ENCODE results near the gene ATP6V0D1. TPM values are rescaled to one million over a fixed set of nuclear protein-coding genes. Genes with fewer than 3 reads are reported as not detected.
"Not testable (repeated sequence)": the region's sequence is repeated elsewhere in the genome, so short reads cannot be mapped to it uniquely, and the experiment has no call there.

ATP6V0D1 gene
- total RNA-seq, 2 donors from 2014 or later: 76.4 to 87.5 TPM

DNA sequence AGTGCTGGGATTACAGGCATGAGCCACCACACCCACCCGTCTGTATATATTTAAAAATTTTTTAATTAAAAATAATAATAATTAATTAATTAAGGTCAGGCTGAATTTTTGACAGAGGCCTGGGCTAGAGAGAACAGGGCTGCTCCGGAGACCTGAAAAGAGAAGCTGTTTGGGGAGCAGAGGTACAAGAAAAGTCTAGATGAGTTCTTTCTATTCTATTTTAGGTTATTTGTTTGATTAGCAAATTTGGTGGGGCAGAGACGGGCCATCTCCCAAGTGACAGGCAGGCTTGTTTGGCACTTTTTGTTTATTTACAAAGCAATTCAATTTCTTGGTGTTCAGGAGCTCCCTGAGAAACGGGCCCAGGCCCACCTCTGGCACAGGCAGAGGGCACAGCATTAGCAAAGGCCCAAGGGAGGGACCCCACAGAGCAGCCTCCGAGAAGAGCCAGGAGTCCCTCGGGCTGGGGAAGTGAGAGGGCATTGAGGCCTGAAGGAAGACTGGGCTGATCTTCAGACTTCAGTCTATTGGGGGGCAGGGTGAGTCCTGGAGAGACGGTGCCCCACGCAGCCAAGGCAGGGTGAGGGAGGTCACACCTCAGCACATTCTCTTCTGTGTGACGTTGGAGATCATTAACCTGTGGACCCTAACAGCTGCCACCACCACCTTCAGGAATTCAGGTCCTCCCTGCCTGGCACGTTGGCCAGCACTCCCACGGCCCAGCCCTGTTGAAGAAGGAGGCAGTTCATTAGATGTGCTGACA, 36.9 kb upstream of the ATP6V0D1 start:
- Mint-ChIP-seq H3K36me3 (ENCODE audit: low read depth) (no peaks in the 10 kb centered on the region), H3K27ac (no peak overlapping the region), H3K27me3 (no peaks in the 10 kb centered on the region), H3K4me1 (peaks cover 18% of the 10 kb centered on the region), H3K4me3 (no peak overlapping the region)
- no peak for DNase-seq
- H3K9me3 ChIP-seq (ENCODE audit: control insufficient read depth, low read length, poor library complexity, severe bottlenecking): no peaks in the 10 kb centered on the region
- no peak for ATAC-seq

DNA sequence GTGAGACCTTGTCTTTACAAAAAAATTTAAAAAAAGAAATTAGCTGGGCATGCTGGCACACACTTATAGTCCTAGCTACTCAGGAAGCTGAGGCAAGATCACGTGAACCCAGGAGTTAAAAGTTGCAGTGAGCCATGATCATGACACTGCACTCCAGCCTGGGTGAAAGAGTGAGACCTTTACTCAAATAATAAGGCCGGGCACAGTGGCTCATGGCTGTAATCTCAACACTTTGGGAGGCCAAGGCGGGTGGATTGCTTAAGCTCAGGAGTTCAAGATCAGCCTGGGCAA, 36.1 kb upstream of the ATP6V0D1 start:
- Mint-ChIP-seq H3K4me1 (peaks cover 16% of the 10 kb centered on the region), H3K27me3 (no peaks in the 10 kb centered on the region), H3K4me3 (no peak overlapping the region), H3K36me3 (ENCODE audit: low read depth) (no peaks in the 10 kb centered on the region), H3K27ac (no peak overlapping the region)
- no peaks in the 10 kb centered on the region for H3K9me3 ChIP-seq (ENCODE audit: control insufficient read depth, low read length, poor library complexity, severe bottlenecking)
- DNase-seq (no peak), ATAC-seq (no peak)

DNA sequence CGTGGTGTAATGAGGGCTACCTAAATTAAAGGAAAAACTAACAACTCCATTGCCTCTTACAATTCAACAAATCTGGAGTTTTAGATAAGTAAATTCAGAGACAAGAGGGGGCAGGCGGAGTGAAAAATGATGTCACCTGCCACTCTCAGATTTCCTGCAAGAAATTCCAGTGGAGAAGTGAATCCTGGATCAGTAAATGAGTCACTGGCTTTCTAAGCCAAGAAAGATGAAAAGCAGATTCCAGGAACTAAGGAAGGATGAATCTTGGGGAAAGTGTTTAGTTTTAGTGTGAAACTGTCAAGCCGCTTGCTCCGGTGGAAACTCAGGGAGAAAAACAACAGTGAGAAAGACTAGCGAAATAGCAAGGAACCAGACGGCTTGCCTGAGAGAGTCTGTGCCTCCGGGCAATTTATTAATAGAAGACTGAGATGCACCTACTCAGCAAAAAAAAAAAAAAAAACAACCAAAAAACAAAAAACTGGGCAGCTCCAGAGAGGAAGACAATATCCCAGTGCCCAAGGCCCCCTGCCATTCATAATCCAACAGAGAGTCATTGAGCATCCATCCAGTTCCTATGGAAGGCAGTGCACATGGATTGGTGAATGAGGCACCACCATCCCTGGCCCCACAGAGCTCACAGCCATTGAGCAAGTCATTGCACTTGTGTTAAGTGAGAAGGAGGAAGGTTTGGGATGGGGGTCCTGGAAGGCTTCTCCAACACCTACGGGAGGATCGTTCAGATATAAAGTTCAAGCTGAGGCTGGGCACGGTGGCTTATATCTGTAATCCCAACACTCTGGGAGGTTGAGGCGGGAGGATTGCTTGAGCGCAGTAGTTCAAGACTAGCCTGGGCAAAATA, 35.6 kb upstream of the ATP6V0D1 start:
- Mint-ChIP-seq H3K27me3 (no peaks in the 10 kb centered on the region), H3K36me3 (ENCODE audit: low read depth) (no peaks in the 10 kb centered on the region), H3K4me1 (peaks cover 15% of the 10 kb centered on the region), H3K4me3 (no peak overlapping the region), H3K27ac (no peak overlapping the region)
- ATAC-seq (no peak), DNase-seq (no peak)
- no peaks in the 10 kb centered on the region for H3K9me3 ChIP-seq (ENCODE audit: control insufficient read depth, low read length, poor library complexity, severe bottlenecking)

DNA sequence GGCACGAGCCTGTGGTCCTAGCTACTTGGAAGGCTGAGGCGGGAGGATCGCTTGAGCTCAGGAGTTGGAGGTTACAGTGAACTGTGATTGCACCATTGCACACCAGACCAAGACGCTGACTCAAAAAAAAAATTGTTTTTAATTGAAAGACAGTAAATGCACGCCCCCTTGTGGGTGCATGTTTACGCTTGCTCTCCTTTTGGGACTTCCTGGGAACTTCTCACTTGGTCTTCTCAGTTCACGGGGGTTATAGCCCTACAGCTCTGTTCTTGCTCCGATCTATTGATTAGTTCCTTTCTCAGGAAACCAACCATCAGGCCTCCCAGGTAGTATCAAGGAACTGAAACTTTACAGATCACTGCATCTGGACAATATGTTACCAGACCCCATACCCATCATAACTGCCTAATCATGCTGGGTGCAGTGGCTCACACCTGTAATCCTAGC, 33.4 kb upstream of the ATP6V0D1 start:
- H3K9me3 ChIP-seq (ENCODE audit: control insufficient read depth, low read length, poor library complexity, severe bottlenecking): no peaks in the 10 kb centered on the region
- Mint-ChIP-seq H3K4me1 (peaks cover 8% of the 10 kb centered on the region), H3K4me3 (no peak overlapping the region), H3K27me3 (no peaks in the 10 kb centered on the region), H3K36me3 (ENCODE audit: low read depth) (no peaks in the 10 kb centered on the region), H3K27ac (peak overlapping the region; percentile 53)
- ATAC-seq (peak; percentile 82), DNase-seq (peak; percentile 57 to 62 (median 61))

DNA sequence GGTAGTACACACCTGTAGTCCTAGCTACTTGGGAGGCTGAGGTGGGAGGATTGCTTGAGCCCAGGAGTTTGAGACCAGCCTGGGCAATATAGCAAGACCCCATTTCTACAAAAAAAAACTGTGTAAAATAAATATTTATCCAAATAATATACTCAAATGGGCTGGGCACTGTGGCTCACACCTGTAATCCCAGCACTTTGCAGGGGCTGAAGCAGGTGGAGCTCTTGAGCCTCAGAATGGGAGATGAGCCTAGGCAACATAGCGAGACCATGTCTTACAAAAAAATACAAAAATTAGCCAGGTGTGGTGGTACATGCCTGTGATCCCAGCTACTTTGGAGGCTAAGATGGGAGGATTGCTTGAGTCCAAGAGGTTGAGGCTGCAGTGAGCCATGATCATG, 32.9 kb upstream of the ATP6V0D1 start:
- DNase-seq; ATAC-seq; H3K4me3 Mint-ChIP-seq; H3K4me1 Mint-ChIP-seq; H3K9me3 ChIP-seq (ENCODE audit: control insufficient read depth, low read length, poor library complexity, severe bottlenecking); H3K36me3 Mint-ChIP-seq (ENCODE audit: low read depth); H3K27me3 Mint-ChIP-seq; H3K27ac Mint-ChIP-seq: not testable (repeated sequence)

DNA sequence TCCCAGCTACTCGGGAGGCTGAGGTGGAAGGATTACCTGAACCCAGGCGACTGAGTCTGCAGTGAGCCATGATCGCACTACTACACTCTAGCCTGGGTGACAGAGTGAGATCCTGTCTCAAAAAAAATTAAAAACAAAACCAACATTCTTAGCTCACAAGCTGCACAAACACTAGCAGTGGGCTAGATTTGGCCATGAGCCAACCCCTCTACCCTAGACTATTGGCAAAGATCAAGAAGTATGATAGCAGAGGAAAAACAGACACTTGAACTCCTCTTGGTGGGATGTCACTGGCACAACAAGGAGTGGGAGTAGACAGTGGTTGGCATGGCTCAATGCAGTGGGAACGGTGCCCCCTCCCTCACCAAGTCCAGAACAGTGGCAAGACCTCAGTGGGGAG, 28.1 kb upstream of the ATP6V0D1 start:
- H3K27me3 Mint-ChIP-seq: no peaks in the 10 kb centered on the region

DNA sequence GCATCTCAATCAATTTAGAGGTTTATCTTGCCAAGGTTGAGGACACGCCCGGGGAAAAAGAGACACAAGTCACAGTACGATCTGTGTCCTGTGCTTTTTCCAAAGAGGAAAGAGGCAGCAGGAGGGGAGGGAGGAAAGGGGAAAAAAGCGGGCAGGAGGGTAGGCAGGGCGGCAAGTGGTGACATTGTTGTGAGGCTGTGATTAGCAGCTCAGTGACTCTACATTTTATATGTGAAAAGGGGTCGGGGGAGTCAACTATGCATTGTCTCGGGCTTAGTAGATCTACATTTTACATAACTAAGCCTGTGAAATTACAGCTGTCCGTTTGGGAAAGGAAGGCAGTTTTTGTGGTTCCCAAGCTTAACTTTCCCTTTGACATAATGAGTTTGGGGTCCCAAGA, 25.5 kb upstream of the ATP6V0D1 start:
- no peak for DNase-seq
- Mint-ChIP-seq H3K27ac (peak overlapping the region; percentile 82), H3K4me1 (peaks cover 35% of the 10 kb centered on the region), H3K36me3 (ENCODE audit: low read depth) (peaks cover 2% of the 10 kb centered on the region), H3K4me3 (no peak overlapping the region), H3K27me3 (no peaks in the 10 kb centered on the region)
- no peaks in the 10 kb centered on the region for H3K9me3 ChIP-seq (ENCODE audit: control insufficient read depth, low read length, poor library complexity, severe bottlenecking)
- ATAC-seq: no peak

More for the DNA sequence above, 28.1 kb upstream of the ATP6V0D1 start:
- no peaks in the 10 kb centered on the region for H3K9me3 ChIP-seq (ENCODE audit: control insufficient read depth, low read length, poor library complexity, severe bottlenecking)
- no peak for ATAC-seq
- Mint-ChIP-seq H3K4me1 (peaks cover 23% of the 10 kb centered on the region), H3K27ac (no peak overlapping the region), H3K4me3 (no peak overlapping the region), H3K36me3 (ENCODE audit: low read depth) (no peaks in the 10 kb centered on the region)
- DNase-seq: no peak

DNA sequence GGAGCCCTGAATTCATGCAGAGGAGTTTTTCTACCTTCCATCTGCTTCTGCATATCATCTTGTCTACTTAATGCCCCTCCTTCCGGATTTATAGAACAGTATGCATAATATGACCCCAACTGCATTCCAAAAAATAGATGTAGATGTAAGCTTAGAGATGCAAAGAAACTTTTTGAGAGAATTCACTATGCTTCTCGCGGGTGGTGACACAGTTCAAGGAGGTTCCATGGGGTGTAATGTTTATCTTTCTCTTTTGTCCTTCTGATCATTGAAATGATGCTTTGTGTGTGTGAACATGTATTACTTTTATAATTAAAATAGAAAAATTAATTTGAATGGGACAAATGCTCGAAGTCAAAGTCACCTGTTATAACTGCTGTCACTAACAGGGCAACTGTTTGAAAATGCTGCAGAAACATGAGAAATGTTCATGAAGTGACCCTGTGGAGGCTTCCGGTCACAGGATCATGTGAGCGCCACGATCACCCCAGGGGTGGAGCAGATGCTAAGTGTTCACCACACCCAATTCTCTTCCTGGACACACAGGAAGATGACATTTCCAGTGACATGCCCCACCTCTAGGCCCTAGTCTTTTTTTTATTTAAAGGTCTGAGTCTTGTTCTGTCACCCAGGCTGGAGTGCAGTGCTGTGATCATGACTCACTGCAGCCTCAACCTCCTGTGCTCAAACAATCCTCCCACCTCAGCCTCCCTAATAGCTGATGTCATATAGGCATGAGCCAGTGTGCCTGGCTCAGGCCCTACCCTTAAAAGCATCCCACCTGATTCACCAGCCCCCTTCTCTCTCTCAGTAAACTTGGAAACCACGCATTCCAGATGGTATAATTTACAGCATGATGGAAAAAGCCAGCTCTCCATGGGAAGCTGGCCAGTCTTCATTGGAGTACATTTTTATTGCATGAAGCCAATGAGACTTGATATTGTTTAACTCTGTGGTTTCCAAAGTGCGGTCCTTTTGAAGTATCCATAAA, 23.4 kb upstream of the ATP6V0D1 start:
- H3K4me1 Mint-ChIP-seq: peaks cover 35% of the 10 kb centered on the region
- ATAC-seq: peak; percentile 83

DNA sequence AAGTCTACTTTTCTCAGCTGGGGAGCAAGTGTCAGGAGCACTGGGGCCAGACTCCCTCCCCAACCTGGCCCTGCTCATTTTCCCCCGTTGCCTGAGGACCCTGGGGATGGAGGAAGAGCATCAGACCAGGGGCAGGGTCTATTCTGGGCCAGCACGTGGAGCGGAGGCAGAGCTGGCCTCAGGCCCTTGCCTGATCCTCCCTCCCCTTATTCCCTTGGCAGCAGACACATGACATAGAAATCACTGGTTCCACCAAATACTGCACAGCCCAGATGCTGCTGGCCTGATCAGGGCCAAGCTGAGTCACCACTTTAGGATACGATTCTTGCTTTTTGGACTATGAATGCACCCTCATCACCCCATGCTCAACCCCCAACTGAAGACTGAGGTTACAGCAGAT, 18.1 kb upstream of the ATP6V0D1 start:
- no peak for DNase-seq
- Mint-ChIP-seq H3K36me3 (ENCODE audit: low read depth) (peaks cover 4% of the 10 kb centered on the region), H3K4me1 (peaks cover 16% of the 10 kb centered on the region), H3K4me3 (no peak overlapping the region), H3K27me3 (no peaks in the 10 kb centered on the region), H3K27ac (no peak overlapping the region)
- H3K9me3 ChIP-seq (ENCODE audit: control insufficient read depth, low read length, poor library complexity, severe bottlenecking): no peaks in the 10 kb centered on the region
- no peak for ATAC-seq

More for the DNA sequence above, 23.4 kb upstream of the ATP6V0D1 start:
- Mint-ChIP-seq H3K27ac (peak overlapping the region; percentile 88), H3K4me3 (peak overlapping the region; percentile 31), H3K36me3 (ENCODE audit: low read depth) (peaks cover 4% of the 10 kb centered on the region), H3K27me3 (no peaks in the 10 kb centered on the region)
- no peak for DNase-seq
- H3K9me3 ChIP-seq (ENCODE audit: control insufficient read depth, low read length, poor library complexity, severe bottlenecking): no peaks in the 10 kb centered on the region

DNA sequence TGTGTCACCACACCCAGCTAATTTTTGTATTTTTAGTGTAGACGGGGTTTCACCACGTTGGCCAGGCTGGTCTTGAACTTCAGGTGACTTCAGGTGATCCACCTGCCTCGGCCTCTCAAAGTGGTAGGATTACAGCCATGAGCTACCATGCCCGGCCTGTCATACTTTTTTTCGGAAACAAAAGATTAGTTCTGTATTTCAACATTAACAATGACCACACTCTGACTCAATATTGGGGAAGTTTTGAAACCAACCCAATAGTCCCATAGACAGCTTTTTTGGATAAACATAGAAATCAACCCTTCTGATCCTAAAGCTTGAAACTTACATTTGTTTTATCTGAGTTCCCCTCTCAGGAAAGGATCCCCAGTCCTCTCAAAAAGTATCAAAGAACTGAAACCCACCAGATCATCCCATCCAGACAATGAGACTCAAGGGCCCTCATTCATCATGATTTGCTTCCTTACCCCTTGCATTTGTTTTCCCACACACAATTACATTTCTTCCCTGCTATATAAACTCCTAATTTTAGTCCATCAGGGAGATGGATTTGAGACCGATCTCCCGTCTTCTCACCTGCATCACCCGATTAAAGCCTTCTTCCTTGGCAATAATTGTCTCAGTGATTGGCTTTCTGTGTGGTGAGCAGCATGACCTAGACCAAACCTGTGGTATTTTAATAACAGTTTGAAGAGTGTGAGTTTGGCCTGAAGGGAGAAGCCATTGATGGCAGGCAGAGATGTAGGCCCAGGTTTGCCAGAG, 9.6 kb upstream of the ATP6V0D1 start:
- Mint-ChIP-seq H3K4me3 (peak overlapping the region; percentile 7), H3K27me3 (no peaks in the 10 kb centered on the region), H3K36me3 (ENCODE audit: low read depth) (no peaks in the 10 kb centered on the region), H3K4me1 (peaks cover 2% of the 10 kb centered on the region), H3K27ac (no peak overlapping the region)
- ATAC-seq (no peak), DNase-seq (no peak)
- H3K9me3 ChIP-seq (ENCODE audit: control insufficient read depth, low read length, poor library complexity, severe bottlenecking): no peaks in the 10 kb centered on the region

DNA sequence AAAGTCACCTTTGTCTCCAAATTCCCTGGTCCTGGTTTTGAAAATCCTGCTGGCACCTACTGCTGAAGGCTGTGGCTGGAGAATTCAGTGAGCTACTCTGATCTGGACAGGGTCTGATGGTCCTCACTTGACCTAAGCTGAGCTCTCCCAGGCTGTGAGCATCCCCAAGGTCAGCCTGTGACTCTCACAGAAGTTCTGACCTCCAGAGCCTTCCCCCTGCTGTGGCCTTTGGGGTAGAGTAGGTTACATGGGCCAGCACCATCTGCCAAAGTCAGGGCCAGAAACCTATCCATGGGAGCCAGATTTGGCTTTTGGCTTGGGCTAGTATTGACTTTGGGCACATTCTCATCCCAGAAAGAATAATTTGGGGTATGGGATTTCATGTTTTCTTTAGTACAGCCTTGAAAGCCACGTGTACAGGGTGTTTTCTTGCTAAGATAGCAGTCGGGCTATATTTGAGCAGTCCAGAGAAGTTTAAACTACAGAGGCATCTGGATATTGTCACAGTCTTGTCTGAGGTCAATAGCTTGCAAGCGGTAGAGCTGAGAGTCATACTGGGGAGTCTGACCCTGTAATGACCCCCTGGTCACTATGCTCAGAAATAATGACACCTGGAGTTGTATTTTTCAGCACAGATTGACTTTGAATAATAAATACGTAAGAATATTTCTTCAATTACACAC, 8.6 kb upstream of the ATP6V0D1 start:
- Mint-ChIP-seq H3K4me3 (no peak overlapping the region), H3K27ac (no peak overlapping the region), H3K4me1 (peaks cover 2% of the 10 kb centered on the region), H3K36me3 (ENCODE audit: low read depth) (no peaks in the 10 kb centered on the region), H3K27me3 (no peaks in the 10 kb centered on the region)
- no peaks in the 10 kb centered on the region for H3K9me3 ChIP-seq (ENCODE audit: control insufficient read depth, low read length, poor library complexity, severe bottlenecking)
- ATAC-seq: no peak
- no peak for DNase-seq

DNA sequence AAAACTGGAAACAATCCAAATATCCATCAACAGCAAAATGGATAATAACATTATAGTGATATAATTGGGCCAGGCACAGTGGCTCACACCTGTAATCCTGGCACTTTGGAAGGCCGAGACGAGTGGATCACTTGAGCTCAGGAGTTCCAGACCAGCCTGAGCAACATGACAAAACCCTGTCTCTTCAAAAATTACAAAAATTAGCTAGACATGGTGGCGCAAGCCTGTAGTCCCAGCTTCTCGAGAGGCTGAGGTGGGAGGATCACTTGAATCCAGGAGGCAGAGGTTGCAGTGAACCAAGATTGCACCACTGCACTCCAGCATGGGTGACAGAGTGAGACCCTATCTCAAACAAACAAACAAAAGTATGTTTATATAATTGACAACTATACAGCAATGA, 6.6 kb upstream of the ATP6V0D1 start:
- H3K4me3 Mint-ChIP-seq; H3K9me3 ChIP-seq (ENCODE audit: control insufficient read depth, low read length, poor library complexity, severe bottlenecking); DNase-seq; H3K27me3 Mint-ChIP-seq; ATAC-seq; H3K36me3 Mint-ChIP-seq (ENCODE audit: low read depth); H3K4me1 Mint-ChIP-seq: not testable (repeated sequence)
- H3K27ac Mint-ChIP-seq: peak overlapping the region; percentile 47
